H1 (cell line): Measurements from ENCODE around the gene TTC28. TPM values are rescaled to one million over a fixed set of nuclear protein-coding genes. Genes with fewer than 3 reads are reported as not detected.

Experiments
- CTCF ChIA-PET: fragments of 300-600 bp; sonication (Branson Sonifier 250); formaldehyde crosslinking; loops from one replicate; lab custom pipeline; 2021; ENCODE audit not compliant: partially characterized antibody; lab: Charles Lee
- POLR2A ChIA-PET: fragments of 300-600 bp; sonication (Branson Sonifier 250); formaldehyde crosslinking; loops from one replicate; lab custom pipeline; 2021; ENCODE audit warnings: inconsistent platforms; ENCODE audit not compliant: partially characterized antibody; lab: Charles Lee
- DNase-seq, 2 experiments: peaks; one replicate each; pipeline versions ENCODE4 v3.0.0 to v3.0.0-alpha.2; 2010 to 2022; ENCODE audit warnings: low spot score in 2 of 2, low read depth in 1 of 2, mixed read lengths in 1 of 2
- FAIRE-seq: peaks from 2 replicates; lab custom pipeline; 2011; peaks lifted over from hg19 to GRCh38; lab: Jason Lieb, UNC
- H2AFZ ChIP-seq: 2 replicates; pipeline ENCODE4 v1.8.1; 2012; ENCODE audit warnings: low read length, inconsistent platforms
- H2AK5ac ChIP-seq: 2 replicates; pipeline ENCODE4 v1.6.1; 2013; ENCODE audit warnings: low read depth, low read length
- H2BK120ac ChIP-seq: replicated peaks from 2 replicates; pipeline ENCODE3; 2013; ENCODE audit warnings: low read depth, low read length, inconsistent platforms
- H2BK12ac ChIP-seq: 2 replicates; pipeline ENCODE4 v1.6.1; 2013; ENCODE audit warnings: low read depth, low read length
- H2BK15ac ChIP-seq: 2 replicates; pipeline ENCODE4 v1.6.1; 2013; ENCODE audit warnings: low read length
- H2BK20ac ChIP-seq: 2 replicates; pipeline ENCODE4 v1.6.1; 2013; ENCODE audit warnings: low read length
- H2BK5ac ChIP-seq: 2 replicates; pipeline ENCODE4 v1.6.1; 2013; ENCODE audit warnings: low read depth, low read length
- H3K14ac ChIP-seq: 2 replicates; pipeline ENCODE4 v1.6.1; 2013; ENCODE audit warnings: inconsistent platforms; ENCODE audit not compliant: insufficient read length
- H3K18ac ChIP-seq: 2 replicates; pipeline ENCODE4 v1.6.1; 2013; ENCODE audit warnings: low read length; ENCODE audit errors: extremely low read depth
- H3K23ac ChIP-seq: 2 replicates; pipeline ENCODE4 v1.6.1; 2013; ENCODE audit warnings: inconsistent platforms; ENCODE audit not compliant: insufficient read length
- H3K23me2 ChIP-seq: 2 replicates; pipeline ENCODE4 v1.6.1; 2013; ENCODE audit warnings: low read depth, low read length
- H3K27ac ChIP-seq: 2 replicates; pipeline ENCODE4 v1.6.1; 2011; ENCODE audit warnings: low read depth, low read length, inconsistent platforms
- H3K27me3 ChIP-seq, 4 experiments: replicated peaks in 1 of 4; 1 replicate in 1 of 4; 2 replicates in 3 of 4; pipeline versions ENCODE4 v1.6.1 to v1.8.1; 2011 to 2013; ENCODE audit warnings: low read length in 3 of 4, mild to moderate bottlenecking in 3 of 4, inconsistent platforms in 2 of 4, mixed read lengths in 2 of 4, moderate library complexity in 1 of 4; ENCODE audit not compliant: control insufficient read depth in 3 of 4, insufficient read depth in 3 of 4; ENCODE audit errors: extremely low read depth in 1 of 4
- H3K36me3 ChIP-seq, 4 experiments: 2 replicates each; pipeline versions ENCODE4 v1.6.1 to v1.8.1; 2011 to 2013; ENCODE audit warnings: mild to moderate bottlenecking in 4 of 4, low read length in 3 of 4, moderate library complexity in 2 of 4, control low read depth in 1 of 4, inconsistent platforms in 1 of 4; ENCODE audit not compliant: insufficient read depth in 4 of 4, control insufficient read depth in 2 of 4
- H3K4ac ChIP-seq: replicated peaks from 2 replicates; pipeline ENCODE3; 2013; ENCODE audit warnings: low read length, low read depth, mixed read lengths, inconsistent platforms; ENCODE audit not compliant: insufficient read length
- H3K4me1 ChIP-seq, 4 experiments: replicated peaks in 1 of 4; 1 replicate in 1 of 4; 2 replicates in 3 of 4; pipeline versions ENCODE4 v1.6.1 to v1.8.1; 2011 to 2013; ENCODE audit warnings: low read length in 3 of 4, inconsistent platforms in 2 of 4, mixed read lengths in 1 of 4; ENCODE audit not compliant: insufficient read depth in 4 of 4, control insufficient read depth in 3 of 4
- H3K4me2 ChIP-seq, 2 experiments: 2 replicates each; pipeline versions ENCODE4 v1.6.1 to v1.8.1; 2011 to 2013; ENCODE audit warnings: low read depth in 2 of 2, low read length in 2 of 2, control low read depth in 1 of 2, inconsistent platforms in 1 of 2, mild to moderate bottlenecking in 1 of 2; ENCODE audit not compliant: insufficient read depth in 1 of 2
- H3K4me3 ChIP-seq, 4 experiments: fragments of 200-600, 300-600 bp in 1 of 4; sonication (generic), shearing (Covaris generic), sonication (Bioruptor Twin) in 1 of 4; 2 replicates each; pipeline versions ENCODE4 v1.5.1 to v1.8.1; 2011 to 2016; ENCODE audit warnings: low read length in 4 of 4, low read depth in 3 of 4, control low read depth in 2 of 4, inconsistent platforms in 2 of 4, mild to moderate bottlenecking in 2 of 4, mixed read lengths in 1 of 4, moderate library complexity in 1 of 4; ENCODE audit not compliant: insufficient read depth in 2 of 4; ENCODE audit errors: extremely low read depth in 1 of 4
- H3K56ac ChIP-seq: replicated peaks from 2 replicates; pipeline ENCODE3; 2013; ENCODE audit warnings: low read depth, mild to moderate bottlenecking, mixed read lengths, low read length, inconsistent platforms; ENCODE audit not compliant: insufficient read length
- H3K79me1 ChIP-seq: 2 replicates; pipeline ENCODE4 v1.6.1; 2013; ENCODE audit warnings: low read depth, low read length, control low read depth
- H3K79me2 ChIP-seq, 2 experiments: 2 replicates each; pipeline versions ENCODE4 v1.6.1 to v1.8.1; 2012 to 2013; ENCODE audit warnings: low read length in 2 of 2, mild to moderate bottlenecking in 2 of 2, inconsistent platforms in 1 of 2; ENCODE audit not compliant: insufficient read depth in 2 of 2, control insufficient read depth in 1 of 2
- H3K9ac ChIP-seq, 4 experiments: replicated peaks in 1 of 4; 1 replicate in 1 of 4; 2 replicates in 3 of 4; pipeline versions ENCODE4 v1.6.1 to v1.8.1; 2011 to 2013; ENCODE audit warnings: low read depth in 3 of 4, low read length in 3 of 4, control low read depth in 2 of 4, mild to moderate bottlenecking in 2 of 4, moderate library complexity in 2 of 4, inconsistent platforms in 1 of 4; ENCODE audit errors: extremely low read depth in 1 of 4
- H3K9me3 ChIP-seq, 2 experiments: 2 replicates each; pipeline versions ENCODE4 v1.6.1 to v1.8.1; 2012 to 2013; ENCODE audit warnings: mild to moderate bottlenecking in 2 of 2, moderate library complexity in 2 of 2, control low read depth in 1 of 2, inconsistent platforms in 1 of 2, low read depth in 1 of 2, low read length in 1 of 2, mixed read lengths in 1 of 2; ENCODE audit not compliant: insufficient read depth in 2 of 2
- H4K20me1 ChIP-seq, 2 experiments: replicated peaks in 1 of 2; 2 replicates each; pipeline versions ENCODE3 to v1.8.1; 2011 to 2013; ENCODE audit warnings: inconsistent platforms in 2 of 2, low read length in 2 of 2, mild to moderate bottlenecking in 1 of 2; ENCODE audit not compliant: insufficient read depth in 2 of 2, control insufficient read depth in 1 of 2
- H4K5ac ChIP-seq: 2 replicates; pipeline ENCODE4 v1.6.1; 2013; ENCODE audit warnings: low read length, low read depth, mixed read lengths, inconsistent platforms; ENCODE audit not compliant: insufficient read length
- H4K8ac ChIP-seq: 2 replicates; pipeline ENCODE4 v1.8.0; 2013; ENCODE audit warnings: mild to moderate bottlenecking, moderate library complexity, low read length, inconsistent platforms; ENCODE audit not compliant: insufficient read depth; ENCODE audit errors: extremely low read depth
- H4K91ac ChIP-seq: replicated peaks from 2 replicates; pipeline ENCODE3; 2013; ENCODE audit warnings: low read length, mixed read lengths, inconsistent platforms; ENCODE audit not compliant: insufficient read length
- BCL11A ChIP-seq, 2 experiments: IDR thresholded peaks; one replicate each; pipeline ENCODE4 v1.6.1; 2011; ENCODE audit warnings: low read depth in 2 of 2, low read length in 2 of 2, mild to moderate bottlenecking in 2 of 2
- CHD2 ChIP-seq: IDR thresholded peaks from 2 replicates; pipeline ENCODE4 v1.6.1; 2012; ENCODE audit warnings: low read length, improper control_type of control experiment
- EGR1 ChIP-seq: IDR thresholded peaks from 2 replicates; pipeline ENCODE4 v1.6.1; 2011; ENCODE audit warnings: low read depth, low read length, borderline replicate concordance
- JUN ChIP-seq: IDR thresholded peaks from 2 replicates; pipeline ENCODE4 v1.6.1; 2011; ENCODE audit warnings: low read depth, mild to moderate bottlenecking, improper control_type of control experiment, low read length
- JUND ChIP-seq: IDR thresholded peaks from 2 replicates; pipeline ENCODE4 v1.6.1; 2011; ENCODE audit warnings: mild to moderate bottlenecking, improper control_type of control experiment, low read length
- RNF2 ChIP-seq: fragments of 200-900, 300-1000 bp; sonication (generic); IDR thresholded peaks from 2 replicates; pipeline ENCODE4 v1.7.1; 2016; ENCODE audit warnings: borderline replicate concordance, low read depth, mild to moderate bottlenecking, antibody characterized with exemption, low read length; ENCODE audit not compliant: poor library complexity, severe bottlenecking; ENCODE audit errors: missing control alignments
- WGBS, 2 experiments: shearing (Covaris generic) in 1 of 2; methylation state at CpG; one replicate each; pipeline versions ENCODE4 v1.1.6 to v1.1.7; 2013 to 2015; ENCODE audit warnings: low lambda C conversion rate in 2 of 2, mixed read lengths in 2 of 2, inconsistent platforms in 1 of 2, low coverage in 1 of 2, missing lambda C conversion rate in 1 of 2; ENCODE audit not compliant: insufficient replicate concordance in 2 of 2, insufficient coverage in 1 of 2, insufficient read length in 1 of 2; ENCODE audit errors: extremely low coverage in 1 of 2, missing lambda C conversion rate in 1 of 2; 5-methylcytosine and 5-hydroxymethylcytosine counted together
- polyA plus RNA-seq, 7 experiments: library from polyadenylated mRNA; depleted of rRNA in 3 of 7; stranded (reverse) in 5 of 7; unstranded in 2 of 7; fragments of >200 nt in 5 of 7; fragments of 200-250 nt in 2 of 7; gene quantifications; 1 replicate in 5 of 7; 2 replicates in 1 of 7; 4 replicates in 1 of 7; pipeline versions ENCODE4 v1.2.1 to v1.2.3, GENCODE V29; 2011 to 2013; ENCODE audit warnings: missing spikeins in 2 of 7, mixed read lengths in 2 of 7
- total RNA-seq: library from RNA; stranded (reverse); fragmentation: NEBNext Ultra II Directional; extraction: Animal tissue kit (Norgen Biotek cat#: 25700); gene quantifications from 2 replicates; pipeline ENCODE4 v1.2.1, GENCODE V29; 2021

Gene TTC28
- total and polyA plus RNA-seq, 2 of the 8 experiments (the other 6 are each of a cell fraction or from before 2014, with no cell fraction given): 2.6 to 12.6 TPM

- no peak overlapping the region for H2AFZ ChIP-seq
- H4K91ac ChIP-seq: no peak overlapping the region
- CTCF ChIA-PET: interaction anchor here (0.8 to 2.4 kb wide), 6 partner anchors 14 to 19 kb away, joined by 3 to 13 read pairs (median 4); no protein-coding TSS in a partner anchor
- H3K79me2 ChIP-seq: no peaks in the 10 kb centered on the region
- H3K4ac ChIP-seq: no peak overlapping the region
- H2BK20ac ChIP-seq: no peak overlapping the region
- no peak overlapping the region for H3K14ac ChIP-seq
- H4K8ac ChIP-seq: no peak overlapping the region
- no peak overlapping the region for H3K27ac ChIP-seq
- H3K36me3 ChIP-seq: no peaks in the 10 kb centered on the region
- TF ChIP-seq BCL11A (IDR thresholded peaks at IDR 0.05; ENCODE audit: low read depth in 2 of 2, low read length in 2 of 2): no peak
- no peak for TF ChIP-seq RNF2
- no peak for TF ChIP-seq JUND
- TF ChIP-seq EGR1: no peak
- no peak for TF ChIP-seq JUN
- no peak for TF ChIP-seq CHD2
- no peak overlapping the region for H3K4me3 ChIP-seq
- H3K79me1 ChIP-seq: no peaks in the 10 kb centered on the region
- H3K56ac ChIP-seq: no peak overlapping the region
- H3K4me2 ChIP-seq: no peak overlapping the region
- H2BK5ac ChIP-seq: no peak overlapping the region
- H3K23me2 ChIP-seq: no peaks in the 10 kb centered on the region
- H3K23ac ChIP-seq: no peak overlapping the region
- no peak for DNase-seq
- POLR2A ChIA-PET: interaction anchor here (1.2 kb wide), 1 partner anchor 36 kb away, joined by 3 read pairs; no protein-coding TSS in a partner anchor
- 90% methylated on average over 9 of the region's 9 CpGs; no CpG with 5 or more reads in 1 of the 2 experiments for WGBS, 2 experiments
- FAIRE-seq: no peak
- H2AK5ac ChIP-seq: no peak overlapping the region
- H3K27me3 ChIP-seq: no peaks in the 10 kb centered on the region
- no peak overlapping the region for H2BK120ac ChIP-seq
- no peak overlapping the region for H4K5ac ChIP-seq
- H2BK15ac ChIP-seq: no peak overlapping the region
- H3K18ac ChIP-seq: no peak overlapping the region; the same call in 1 of the 2 replicates
- H3K4me1 ChIP-seq: no peaks in the 10 kb centered on the region
- H2BK12ac ChIP-seq: no peak overlapping the region
- H4K20me1 ChIP-seq: no peaks in the 10 kb centered on the region
- H3K9me3 ChIP-seq: no peaks in the 10 kb centered on the region
- H3K9ac ChIP-seq: no peak overlapping the region
These were observed 645.4 kb downstream of the TTC28 start for GRCh38 chr22:28034145-28034759.
